IPS-18c (cell line): Measurements from ENCODE around the gene SSBP4.

Source experiments
- H3K4me3 ChIP-seq: 2 replicates; pipeline ENCODE4 v1.7.0; 2013; ENCODE audit warnings: low read depth, mild to moderate bottlenecking, low read length, moderate library complexity; ENCODE audit not compliant: insufficient read depth
- H3K9me3 ChIP-seq: one replicate; pipeline ENCODE4 v1.6.1; 2013; ENCODE audit warnings: mild to moderate bottlenecking, low read length, moderate library complexity; ENCODE audit not compliant: control insufficient read depth, insufficient read depth

The SSBP4 gene

DNA sequence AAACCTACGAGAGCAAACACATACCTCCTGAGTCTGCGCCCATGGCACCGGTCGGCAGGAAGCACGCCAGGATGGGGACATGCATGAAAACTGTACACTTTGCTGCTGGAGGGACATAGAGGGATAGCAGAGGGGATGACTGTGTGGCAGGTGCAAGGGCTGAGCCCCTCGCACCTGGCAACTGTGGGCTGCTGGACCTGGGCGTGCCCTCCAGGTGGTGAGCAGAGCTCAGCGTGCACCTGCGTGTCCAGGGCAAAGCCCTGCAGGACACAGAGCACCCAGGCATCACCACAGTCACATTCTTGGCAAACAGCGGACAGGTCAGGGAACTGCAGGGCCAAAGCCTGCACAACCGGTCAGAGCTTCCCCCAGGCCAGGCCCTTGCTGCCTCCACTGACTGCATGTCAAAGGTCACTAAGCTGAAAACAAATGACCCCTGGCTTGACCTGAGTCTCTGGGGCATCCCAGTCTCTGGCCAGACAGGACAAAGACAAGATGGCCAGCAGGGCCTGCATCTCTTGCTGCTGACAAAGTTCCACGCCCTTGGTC lies 27.7 kb downstream of the SSBP4 start:
- no peaks in the 10 kb centered on the region for H3K9me3 ChIP-seq
- H3K4me3 ChIP-seq: no peak overlapping the region

DNA sequence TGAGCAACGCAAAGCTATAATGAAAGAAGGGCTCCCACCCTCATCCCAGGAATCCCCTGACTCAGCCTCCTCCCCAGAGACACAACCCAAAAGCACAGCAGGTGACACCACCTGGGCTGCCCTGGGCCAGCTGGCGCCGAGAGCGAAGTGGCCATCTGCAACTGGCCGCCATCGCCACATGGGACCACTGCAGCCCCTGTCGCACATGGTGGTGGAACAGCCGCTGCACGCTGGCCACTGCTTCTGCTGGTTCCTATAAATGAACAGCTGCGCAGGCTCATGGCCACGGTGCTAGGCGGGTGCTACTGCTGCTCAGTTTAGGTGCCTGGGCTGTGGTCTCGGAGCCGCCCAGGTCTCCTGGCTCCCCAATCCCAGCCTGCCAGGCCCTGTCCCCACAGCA lies 30.4 kb downstream of the SSBP4 start:
- Histone ChIP-seq H3K9me3 (no peaks in the 10 kb centered on the region), H3K4me3 (no peak overlapping the region)

DNA sequence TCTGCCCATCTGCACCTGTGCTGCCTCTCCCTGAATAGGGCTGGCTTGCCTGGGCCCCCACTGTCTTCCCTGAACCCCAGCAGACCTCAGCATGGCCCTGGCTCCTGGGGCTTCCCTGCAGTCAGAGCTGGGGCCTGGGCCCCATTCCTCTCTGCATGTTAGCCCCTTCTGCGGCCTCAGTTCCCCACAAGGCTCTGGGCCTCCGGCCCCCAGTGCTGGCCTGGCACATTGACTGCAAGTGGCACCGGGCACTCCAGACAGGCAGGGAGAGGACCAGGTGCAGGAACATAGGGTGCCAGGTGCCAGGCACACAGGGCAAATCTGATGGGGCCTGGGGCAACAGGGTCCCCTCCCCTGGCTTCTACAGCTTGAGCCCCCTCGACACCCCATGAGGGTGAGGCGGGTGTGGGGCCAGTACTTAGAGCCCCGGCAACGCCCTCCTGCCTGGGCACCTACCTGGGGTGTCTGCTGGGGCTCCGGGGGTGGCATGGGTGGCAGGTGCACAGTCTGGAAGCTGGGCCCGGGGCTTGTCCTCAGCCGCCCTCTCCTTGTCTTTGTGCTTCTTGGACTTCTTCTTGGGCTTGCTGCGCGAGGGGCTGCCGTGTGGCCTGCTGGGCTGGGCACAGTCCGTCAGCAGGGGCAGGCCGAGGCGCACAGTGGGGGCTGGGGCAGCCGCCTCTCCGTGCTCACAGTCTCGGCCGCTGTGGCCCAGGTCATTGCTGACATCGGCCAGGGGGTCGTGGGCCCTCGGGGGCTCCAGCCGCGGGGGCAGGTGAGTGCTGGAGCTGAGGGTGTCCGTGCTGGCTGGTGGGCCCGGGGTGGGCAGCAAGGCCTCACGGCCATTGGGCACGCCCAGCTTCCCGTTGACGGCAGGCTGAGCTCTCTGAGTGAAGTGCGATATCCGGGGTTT lies 31.1 kb downstream of the SSBP4 start:
- Histone ChIP-seq H3K9me3 (no peaks in the 10 kb centered on the region), H3K4me3 (no peak overlapping the region)

DNA sequence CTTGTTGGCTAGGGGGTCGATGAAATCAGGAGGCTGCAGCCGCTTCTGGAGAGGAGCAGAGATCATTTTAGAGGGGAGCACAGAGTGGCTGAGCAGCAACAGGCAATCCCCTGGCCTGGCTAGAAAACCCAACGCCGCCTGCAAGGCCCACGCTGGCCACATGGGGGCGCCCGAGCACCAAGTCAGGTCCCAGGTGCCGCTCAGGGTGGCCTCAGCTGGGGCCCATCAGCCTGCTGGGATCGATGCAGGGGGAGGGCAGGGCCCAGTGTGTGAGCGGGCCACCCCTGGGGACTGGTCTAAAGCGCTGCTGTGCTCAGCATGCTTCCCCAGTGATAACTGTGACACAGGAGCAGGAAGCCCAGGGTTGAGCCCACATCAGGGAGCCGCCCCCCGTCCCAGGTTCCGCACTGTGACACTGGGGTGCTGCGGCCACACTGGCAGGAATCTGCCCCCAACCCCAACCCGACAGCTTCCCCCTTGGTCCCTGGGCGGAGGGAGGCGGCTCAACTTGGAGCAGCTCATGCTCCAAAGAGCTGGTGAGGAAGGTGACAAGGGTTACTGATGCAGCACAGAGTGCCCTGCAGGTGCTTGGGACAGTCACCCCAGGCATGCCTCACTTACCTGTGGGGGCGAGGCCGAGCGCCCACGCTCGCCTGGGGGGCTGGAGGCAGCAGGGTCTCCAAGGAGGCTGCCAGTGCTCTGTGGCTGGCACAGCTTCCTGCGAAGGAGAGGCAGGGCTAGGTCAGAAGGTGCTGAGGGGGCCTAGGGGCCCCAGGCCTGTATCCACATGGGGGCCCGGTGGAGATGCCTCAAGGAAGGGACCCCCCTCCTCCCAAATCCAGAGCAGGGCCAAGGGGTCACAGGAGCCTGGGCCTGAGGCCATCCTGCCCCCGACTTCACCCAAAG lies 32.0 kb downstream of the SSBP4 start:
- Histone ChIP-seq H3K9me3 (no peaks in the 10 kb centered on the region), H3K4me3 (no peak overlapping the region)

DNA sequence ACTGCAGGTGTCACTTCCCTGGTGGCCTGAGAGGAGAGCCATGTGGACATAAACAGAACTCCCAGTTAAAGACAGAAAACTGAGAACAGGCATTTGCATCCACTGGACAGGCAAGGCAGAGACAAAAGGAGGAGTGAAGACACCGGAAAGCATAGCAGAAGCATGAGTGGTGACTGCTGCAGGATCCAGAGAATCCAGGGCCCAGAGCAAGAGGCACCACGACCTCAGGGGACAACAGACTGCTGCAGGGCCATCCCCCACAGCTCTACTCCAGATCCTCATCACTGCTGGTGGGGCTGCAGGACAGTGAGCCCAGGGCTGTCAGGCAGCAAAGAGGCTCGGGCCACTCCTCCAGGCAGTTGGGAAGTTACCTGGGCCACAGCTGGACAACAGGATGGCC lies 33.2 kb downstream of the SSBP4 start:
- Histone ChIP-seq H3K4me3 (no peak overlapping the region), H3K9me3 (no peaks in the 10 kb centered on the region)

DNA sequence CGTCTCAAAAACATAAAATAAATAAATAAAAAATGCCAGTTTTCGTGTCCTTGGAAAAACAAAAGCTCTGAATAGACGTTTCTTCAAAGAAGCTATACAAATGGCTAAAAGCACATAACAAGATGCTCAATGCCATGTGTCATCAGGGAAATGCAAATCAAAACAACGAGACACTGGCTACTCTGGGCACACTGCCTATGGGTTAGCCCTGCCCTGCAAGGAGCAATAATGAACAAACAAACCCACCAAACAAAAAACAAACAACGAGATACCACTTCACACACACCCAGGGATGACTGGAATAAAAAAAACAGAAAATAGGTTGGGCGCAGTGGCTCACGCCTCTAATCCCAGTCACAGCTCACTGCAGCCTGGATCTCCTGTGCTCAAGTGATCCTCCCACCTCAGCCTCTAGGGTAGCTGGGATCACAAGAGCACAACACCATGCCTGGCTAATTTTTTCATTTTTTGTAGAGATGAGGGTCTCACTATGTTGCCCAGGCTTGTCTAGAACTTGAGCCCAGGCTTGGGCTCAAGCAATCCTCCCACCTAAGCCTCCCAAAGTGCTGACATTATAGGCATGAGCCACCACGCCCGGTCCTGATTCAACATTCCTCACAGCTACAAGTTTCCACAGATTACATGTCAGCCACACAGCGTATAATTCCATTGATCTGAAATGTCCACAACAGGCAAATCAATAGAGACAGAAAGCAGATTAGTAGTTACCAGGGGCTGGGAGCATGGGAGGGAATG lies 34.2 kb downstream of the SSBP4 start:
- Histone ChIP-seq H3K4me3 (no peak overlapping the region), H3K9me3 (no peaks in the 10 kb centered on the region)

DNA sequence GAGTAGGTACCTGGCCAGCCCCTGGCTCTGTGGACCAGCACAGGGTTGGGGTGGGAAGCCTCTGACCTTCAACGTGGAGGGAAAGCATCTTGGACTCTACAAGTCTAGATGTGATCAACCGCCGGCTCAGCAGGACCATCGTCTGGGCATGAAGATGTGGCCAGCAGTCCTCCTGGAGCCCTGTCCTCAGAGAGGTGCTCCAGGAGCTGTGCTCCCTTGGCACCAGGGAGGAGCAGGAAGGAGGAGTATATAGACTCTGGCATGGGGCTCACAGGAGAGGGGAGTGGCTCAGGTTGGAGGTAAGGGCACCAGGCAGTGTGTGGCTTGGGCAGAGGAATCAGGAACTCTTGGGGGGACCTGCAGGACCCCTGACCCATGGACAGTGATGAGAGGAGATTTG lies 37.1 kb downstream of the SSBP4 start:
- H3K9me3 ChIP-seq: no peaks in the 10 kb centered on the region
- H3K4me3 ChIP-seq: no peak overlapping the region

DNA sequence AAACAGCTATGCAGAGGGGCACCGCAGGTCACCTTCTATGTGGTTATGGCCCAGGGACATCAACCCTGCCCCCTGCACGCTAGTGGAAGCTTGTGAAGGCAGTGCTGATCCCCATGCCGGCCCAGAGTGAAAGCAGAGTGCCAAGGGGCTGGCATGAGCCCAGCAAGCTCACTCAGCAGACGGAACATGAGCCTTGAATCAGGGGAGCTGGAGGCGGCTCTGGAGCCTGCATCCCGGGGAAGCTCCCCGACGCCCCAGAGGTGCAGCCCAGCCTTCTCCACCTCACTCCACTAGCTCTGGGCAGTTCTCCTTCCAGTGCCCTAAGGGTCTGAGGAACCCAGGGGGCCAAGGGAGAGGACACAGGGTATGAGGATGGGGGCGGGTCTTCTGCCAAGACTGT lies 37.8 kb downstream of the SSBP4 start:
- H3K4me3 ChIP-seq: no peak overlapping the region
- H3K9me3 ChIP-seq: no peaks in the 10 kb centered on the region

DNA sequence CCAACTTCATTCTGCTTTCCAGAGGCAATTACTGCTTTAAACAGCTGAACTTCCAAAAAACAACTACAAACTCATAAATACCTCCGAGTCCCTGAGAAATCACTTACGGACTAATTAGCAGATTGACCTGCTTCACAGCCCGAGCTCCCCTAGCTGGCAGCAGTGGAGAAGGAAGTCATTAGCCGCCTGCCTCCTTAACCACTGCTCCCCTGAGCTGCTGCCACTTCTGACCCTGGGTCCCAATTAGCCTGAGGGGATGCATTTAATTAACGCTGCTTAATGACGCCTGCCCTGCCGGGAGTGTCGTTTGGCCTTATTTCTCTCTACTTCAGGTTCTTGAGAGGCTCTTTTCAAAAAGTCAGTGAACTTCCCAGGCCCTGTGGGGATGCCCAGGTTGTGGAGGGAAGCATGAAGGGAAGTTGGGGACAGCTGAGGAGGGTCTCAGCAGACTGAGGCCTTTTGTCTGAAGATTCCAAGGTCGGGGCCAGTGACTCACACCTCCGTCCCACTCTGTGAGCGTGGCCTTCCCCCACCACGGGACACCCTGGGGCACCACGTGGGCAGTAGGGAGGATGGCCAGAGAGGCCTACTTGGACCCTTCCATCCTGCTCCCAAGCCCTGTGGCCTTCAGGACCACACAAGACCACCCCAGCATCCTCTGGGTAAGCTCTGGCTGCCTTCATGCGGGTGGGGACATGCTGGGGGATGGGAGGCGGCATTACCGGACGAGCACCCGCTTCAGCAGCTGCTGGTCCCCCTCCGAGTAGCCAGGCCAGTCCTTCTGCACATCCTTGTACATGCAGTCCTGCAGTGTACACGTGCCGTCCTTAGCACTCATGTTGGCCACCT lies 38.5 kb downstream of the SSBP4 start:
- H3K9me3 ChIP-seq: no peaks in the 10 kb centered on the region
- H3K4me3 ChIP-seq: no peak overlapping the region

DNA sequence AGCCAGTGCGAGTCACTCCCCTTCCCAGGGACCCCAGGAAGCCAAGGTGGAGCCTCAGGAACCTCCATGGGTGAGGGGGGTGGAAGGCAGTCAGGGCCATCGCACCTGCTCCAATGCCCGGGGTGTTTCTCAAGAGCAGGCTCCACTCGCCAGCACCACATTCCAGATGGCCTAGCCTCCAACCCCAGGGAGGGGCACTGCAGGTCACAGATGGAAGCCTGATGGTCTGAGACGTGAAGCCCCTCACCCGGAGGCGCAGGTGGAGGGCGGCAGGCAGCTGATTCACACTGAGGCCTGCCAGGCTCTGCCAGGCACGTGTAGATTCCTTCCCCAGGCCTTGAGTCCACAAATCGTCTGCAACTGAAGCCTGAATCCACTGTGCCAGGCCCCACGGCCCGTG lies 41.7 kb downstream of the SSBP4 start:
- H3K4me3 ChIP-seq: no peak overlapping the region
- H3K9me3 ChIP-seq: no peaks in the 10 kb centered on the region

DNA sequence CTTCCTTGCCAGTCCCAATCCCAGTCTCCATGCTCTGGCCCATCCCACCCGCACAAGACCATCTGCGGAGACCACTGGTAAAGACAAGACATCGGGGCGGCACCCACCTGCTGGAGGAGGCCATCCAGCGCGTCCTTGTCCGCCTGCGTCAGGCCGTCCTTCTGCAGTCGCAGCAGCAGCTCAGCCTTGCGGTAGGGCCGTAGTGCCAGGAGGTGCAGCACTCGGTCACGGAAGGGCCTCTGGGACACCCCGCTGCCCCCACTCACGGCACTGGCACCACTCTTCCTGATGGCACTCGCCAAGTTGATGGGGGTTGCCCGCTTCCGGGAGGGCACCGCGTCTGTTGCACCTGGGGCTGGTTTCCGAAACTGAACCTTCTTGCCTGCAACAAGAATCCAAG lies 42.3 kb downstream of the SSBP4 start:
- Histone ChIP-seq H3K4me3 (no peak overlapping the region), H3K9me3 (no peaks in the 10 kb centered on the region)

DNA sequence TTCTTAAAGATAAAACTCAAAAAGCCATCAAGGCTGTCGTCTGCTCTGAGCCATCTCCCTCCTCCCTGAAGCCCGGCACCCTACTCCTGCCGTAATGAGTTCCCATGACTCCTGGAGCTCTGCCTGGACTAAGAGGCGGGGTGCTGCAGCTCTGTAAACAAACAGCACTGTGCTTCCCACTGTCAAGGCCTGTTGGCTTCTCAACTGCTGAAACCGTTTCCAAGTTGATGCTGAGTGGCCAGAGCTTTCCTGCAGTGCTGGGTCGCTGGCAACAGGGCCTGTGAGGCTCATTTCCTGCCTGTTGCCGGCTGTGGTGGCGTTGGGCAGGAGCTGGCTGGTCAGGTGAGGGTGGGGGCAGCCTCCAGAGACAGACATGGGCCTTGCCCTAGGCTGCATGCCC lies 45.4 kb downstream of the SSBP4 start:
- no peaks in the 10 kb centered on the region for H3K9me3 ChIP-seq
- no peak overlapping the region for H3K4me3 ChIP-seq

DNA sequence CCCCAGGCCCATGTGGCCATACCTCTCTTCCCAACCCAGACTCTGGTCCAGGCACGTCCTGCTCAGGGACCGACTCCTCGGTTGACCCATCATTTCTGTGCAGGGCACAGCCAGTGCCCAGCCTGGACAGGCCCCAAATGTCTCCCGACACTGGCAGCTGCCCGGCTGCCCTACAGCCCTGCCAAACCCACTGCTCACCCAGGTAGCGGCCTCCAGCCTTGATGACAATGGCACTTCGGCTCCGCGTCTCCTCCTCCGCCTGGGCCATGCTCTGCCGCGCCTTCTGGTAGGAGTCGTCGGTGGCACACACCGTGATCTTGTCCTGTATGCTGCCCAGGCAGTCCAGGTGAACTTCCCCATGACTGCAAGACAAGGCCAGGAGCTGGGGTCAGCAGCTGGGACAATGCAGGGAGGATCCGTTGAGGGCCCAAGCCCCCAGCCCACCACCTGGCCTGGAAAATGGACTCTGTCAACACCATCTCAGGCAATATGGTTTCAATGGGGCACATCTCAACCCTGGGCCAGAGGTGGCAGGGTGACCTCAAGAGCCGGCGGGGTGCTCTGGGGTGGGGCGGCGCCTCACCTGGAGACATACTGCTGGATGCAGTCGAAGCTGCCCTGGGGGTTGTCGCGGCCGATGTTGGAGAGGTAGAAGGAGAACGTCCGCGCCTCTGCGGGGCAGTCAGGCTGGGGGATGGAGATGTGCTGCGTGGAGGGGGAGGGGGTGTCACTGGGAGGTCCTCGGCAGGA lies 46.2 kb downstream of the SSBP4 start:
- H3K9me3 ChIP-seq: no peaks in the 10 kb centered on the region
- H3K4me3 ChIP-seq: no peak overlapping the region

DNA sequence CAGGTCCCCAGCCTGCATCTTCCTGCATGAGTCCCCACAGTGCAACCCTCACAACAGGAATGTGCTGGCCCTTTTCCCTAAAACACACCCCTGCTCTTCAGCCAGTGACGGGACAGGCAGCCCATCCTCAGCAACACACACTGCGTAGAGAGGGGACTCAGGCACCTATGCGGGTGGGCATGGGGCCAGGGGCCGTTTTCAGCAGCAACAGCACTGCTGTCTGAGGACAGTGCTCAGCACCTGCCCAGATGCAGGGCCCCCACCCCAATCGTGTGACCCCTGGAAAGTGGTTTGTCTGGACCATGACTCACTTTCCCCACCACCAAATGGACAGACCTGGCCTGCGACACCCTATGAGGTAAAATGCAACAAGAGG lies 46.8 kb downstream of the SSBP4 start:
- no peak overlapping the region for H3K4me3 ChIP-seq
- no peaks in the 10 kb centered on the region for H3K9me3 ChIP-seq

DNA sequence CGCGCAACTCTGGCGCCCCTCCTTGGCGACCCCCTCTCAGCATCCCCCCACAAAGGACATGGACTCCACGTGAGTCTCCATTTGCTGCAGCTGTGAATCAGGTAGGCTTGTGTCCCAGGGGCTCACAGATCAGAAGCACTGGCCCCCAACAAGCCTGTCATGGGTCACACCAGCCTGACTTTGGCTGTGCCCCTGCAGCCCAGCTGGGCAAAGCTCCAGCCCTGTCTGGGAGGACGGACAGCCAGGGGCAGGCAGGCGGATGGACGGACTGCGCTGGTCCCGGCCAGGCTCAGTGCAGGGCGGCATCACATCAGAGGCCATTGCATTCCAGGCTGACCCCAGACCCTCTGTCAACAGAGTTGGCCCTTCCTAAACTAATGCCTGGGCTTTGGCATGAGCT lies 47.2 kb downstream of the SSBP4 start:
- H3K4me3 ChIP-seq: no peak overlapping the region
- H3K9me3 ChIP-seq: no peaks in the 10 kb centered on the region

DNA sequence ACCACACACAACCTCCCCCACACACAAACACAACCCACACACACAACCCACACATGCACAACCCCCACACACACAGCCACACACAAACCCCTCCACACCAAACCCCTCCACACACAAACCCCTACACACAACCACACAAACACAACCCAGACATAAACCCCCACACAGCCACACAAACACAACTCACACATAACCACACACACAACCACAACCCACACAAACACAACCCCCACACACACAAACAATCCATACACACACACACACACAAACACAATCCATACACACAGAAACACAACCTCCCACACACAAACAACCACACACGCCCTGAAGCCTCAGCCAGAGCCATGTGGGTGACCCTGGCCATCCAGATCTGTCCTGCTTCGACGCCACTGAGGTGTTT lies 48.8 kb downstream of the SSBP4 start:
- H3K9me3 ChIP-seq: no peaks in the 10 kb centered on the region
- H3K4me3 ChIP-seq: no peak overlapping the region
